ENCODE results near the gene EFHC1.

The EFHC1 gene

DNA sequence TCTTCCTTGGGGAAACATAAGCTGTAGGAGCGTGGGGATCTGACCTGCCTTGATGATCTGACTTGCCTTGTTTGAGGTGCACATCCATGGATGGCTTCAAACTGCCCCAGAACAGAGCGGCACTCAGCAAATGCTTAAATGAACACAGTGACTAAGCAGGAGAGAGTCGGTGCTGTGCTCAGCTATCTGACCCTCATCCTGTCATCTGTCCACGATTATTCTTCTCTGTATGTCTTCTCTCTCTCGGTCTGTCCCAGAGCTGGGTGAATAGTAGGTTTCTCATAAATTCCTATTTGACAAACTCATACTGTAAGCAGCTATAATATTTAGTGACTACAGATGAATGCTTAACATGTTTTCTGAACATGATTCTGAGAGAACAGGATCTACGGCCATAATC, 119.5 kb downstream of the EFHC1 start:
- DNase-seq (ENCODE audit: low read depth), result no peak

DNA sequence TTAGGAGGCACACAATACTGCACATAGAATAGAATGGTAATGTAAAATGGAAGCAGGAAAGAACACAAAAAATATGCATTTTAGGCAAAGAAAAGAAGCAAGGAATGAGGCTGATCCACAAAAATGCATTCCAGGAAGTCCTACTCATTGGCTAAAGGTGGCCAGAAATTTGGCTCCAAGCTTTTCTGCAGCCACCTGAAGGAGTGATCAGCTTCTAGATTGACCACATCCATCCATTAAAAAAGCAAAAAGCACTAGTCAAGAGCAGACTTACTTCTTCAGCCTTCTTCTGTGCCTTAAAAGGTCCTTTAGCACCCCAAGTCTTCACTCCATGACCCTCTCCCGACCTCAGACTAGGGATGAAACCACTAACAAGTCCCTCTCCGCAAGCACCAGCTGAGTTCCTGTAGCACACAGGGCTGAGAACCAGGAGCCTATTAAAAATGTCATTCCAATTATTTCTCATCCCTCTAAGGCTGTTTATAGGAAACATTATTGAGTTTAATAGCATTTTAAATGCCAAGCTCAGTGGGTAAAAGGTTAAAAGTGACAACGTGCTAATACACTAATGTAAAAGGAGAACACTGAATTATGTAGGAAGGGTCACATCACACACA, 120.3 kb downstream of the EFHC1 start:
- no peak for DNase-seq (ENCODE audit: low read depth)

DNA sequence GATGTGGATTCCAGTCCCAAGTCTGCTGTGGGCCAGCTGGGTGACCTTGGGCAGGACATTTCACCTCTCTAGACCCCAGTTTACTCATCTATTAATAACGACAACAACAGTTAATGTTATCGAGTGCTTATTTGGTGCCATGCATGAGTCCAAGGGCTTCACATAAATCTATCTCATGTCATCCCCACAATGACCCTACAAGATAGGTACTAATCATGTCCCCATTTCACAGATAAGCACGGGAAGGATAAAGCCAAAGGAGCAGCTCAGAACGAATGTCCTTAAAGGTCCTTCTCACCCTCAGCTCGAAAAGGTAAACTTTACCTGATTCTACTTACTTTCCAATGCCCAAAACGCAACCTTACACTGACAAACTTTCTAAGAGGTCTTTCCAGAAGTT, 121.0 kb downstream of the EFHC1 start:
- DNase-seq (ENCODE audit: low read depth), result no peak

DNA sequence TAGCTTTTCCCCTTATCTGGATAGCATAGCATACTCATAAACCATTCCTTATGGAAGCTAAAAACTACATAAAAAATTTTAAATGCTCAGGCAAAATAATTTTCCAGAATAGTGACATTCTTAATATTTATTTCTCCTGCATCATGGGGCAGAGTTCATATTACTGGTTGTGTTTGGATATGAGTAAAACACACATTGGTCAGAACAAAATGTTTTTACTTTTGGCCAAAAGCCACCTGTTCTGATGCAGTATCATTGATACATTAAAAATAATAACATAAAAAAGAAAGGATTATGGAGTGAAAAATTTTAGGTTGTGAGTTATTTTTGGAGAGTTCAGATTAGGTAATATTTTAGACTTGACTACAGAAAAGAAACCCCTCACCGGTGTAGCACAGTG, 123.1 kb downstream of the EFHC1 start:
- DNase-seq (ENCODE audit: low read depth), result no peak

DNA sequence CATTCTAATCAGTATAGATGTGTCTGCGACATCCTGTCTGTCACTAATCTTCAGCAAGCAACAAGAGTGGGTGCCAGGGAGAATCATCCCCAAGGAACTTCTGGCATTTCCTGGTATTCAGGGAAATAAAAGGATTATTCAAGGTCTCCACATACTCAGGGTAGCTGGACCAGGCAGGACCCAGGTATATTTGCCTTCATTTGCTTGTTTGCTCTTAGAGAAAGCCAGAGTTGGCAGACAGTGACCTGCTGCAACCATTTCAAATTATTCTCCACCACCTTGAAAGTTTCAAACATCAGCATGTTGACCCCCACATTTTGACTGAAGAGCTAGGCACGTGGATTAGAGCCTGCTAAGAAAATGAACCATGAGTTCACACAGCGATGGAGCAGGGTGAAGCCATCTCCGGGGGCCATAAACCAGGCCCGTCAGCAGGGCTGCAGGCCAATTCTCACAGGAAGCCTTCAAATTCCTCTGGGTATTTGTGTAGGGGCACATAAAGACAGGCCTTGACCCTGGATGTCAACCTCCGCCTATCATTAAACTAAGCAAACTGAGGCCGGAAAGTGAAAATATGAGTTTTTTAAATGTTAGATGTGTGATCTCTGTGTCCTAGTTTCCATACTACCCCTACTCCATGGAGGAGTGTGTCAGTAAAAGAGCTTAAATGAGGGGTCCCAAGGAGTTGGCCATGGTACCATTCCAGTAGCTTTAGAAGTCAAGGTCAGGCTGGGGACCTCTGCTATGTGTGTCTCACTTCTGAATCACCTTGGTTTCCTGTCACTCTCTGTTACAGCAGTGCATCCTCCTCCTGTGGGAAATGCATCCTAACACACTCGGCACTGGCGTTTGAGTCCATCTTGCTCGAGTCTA, 123.8 kb downstream of the EFHC1 start:
- DNase-seq (ENCODE audit: low read depth), result no peak

DNA sequence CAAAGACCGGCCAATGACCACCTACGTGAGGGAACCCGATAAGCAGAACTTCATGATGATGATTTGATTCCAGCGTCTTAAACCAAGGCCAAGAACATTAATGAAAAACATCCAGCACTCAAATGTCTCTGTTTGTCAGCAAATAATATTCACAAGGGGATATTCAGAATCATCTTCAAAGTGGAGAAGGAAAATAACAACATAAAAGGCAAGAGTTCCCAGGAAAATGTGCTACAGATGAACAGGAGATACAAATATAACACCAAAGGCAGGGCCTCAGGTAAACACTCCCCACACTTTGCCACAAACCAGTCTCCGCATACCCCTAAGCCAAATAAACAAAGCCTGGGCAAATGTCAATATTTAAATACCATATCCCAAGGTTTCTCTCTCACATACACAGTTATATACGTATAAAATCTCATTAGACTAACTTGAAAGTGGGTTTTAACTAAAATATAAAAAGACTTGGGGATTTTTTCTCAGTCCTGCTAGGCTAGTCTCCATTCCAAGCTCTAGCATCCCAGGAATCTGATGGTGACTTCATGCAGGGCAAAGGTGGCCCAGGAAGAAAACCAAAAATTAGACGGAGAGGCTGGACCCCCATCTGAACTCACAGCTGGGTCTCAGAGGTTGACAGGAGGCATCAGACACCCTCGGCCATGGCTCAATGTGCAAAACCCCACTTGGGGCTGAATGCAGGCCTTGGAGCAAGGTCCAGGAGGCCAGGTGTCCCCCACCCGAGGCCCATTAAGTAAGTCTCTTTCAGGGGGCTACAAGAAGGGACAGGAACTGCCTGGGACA, 124.7 kb downstream of the EFHC1 start:
- DNase-seq (ENCODE audit: low read depth), result no peak

DNA sequence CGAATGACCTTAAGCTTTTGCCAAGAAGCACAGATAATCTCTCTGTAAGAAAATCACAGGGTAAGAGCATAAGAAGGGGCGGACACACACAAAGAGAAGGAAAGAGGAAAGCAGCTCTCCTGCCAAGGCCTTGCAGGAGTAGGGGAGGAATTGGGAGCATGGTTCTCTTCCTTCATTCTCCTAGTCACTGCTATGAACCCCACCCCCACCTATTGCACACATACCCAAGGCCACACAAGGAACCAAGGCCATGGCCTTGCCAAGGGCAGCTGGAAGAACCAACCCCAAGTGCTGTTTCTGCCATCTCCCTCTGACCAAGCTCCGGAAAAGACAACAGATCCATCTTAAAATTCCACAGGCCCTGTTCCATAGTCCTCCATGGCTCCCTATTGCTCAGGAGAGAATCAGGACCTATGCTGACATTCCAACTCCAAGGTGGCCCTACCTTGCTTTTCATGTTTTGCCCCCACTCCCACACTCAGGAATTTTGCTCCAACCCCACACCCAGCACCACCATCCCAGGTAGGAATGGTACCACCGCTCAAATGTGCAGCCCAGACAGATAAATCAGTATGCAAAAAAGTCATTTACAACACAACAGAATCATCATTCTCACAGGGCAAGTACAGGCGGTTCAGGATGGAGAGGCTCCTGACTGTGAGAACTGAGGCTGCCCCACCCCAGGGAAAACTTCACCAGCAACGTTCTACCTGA, 125.4 kb downstream of the EFHC1 start:
- no peak for DNase-seq (ENCODE audit: low read depth)

DNA sequence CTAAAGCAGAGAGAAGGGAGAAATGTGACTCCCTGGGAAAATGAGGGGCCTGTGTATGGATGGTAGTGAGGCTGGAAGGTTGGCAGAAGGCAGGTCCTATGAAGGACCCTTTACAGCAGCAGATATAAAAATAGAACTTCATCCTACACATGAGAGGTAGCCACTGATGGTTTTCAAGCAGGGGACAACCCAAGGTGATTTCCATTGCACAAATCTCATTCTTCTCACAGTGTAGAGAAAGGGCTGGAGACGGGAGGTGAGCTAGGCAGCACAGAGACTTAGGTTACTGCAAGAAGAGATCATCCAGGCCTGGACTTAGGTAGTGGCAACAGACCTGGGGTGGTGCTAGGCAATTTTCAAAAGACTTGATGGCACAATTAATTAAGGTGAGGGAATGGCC, 126.0 kb downstream of the EFHC1 start:
- DNase-seq (ENCODE audit: low read depth), result no peak

DNA sequence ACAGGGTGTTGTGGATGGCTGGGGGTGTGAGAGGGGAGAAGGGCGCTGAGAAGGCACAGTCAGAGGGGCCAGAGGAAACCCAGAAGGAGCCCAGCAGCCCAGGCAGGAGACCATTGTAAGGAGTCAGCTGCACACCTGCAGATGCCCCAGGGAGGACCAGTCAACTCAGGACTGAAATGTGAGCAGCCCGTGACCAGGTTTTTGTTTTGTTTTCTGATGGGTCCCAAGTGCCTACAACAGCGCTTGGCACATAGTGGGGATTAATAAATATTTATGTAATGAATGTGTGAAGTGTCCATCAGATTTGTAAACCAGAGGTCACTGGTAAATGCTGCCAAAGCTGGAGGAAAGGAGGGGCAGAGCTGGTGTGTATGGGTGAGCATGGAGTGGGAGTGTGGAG, 126.5 kb downstream of the EFHC1 start:
- no peak for DNase-seq (ENCODE audit: low read depth)

DNA sequence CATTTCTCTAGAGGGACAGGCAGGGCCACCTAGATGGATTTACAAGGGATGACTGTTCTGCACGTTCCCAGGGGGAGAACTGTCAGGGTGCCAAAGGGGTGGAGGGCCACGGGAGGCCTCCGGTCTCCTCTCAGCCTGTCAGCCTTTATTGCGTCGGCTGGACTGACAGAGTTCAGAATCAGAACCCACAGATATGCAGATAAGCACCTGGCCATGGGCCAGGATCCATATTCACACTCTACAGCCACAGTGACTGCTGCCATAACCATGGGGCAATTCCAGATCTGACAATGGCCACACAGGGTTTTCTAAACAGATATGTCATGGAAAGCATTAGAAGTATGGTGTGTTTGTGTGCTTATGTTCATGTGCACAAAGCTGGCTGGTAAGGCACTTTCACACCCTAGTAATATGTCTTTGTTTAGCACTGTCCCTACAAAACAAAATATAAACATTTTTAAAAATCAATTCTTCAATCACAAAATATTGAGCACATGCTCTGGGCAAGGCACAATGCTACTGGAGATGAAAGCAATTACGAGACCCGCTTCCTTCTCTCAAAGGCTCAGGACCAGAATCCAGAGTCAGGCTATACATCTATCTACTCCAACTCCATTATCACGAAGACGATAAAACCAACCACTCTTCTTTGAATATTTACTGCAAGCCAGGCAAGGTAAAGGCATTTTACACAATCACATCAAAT, 127.7 kb downstream of the EFHC1 start:
- DNase-seq (ENCODE audit: low read depth), result no peak

DNA sequence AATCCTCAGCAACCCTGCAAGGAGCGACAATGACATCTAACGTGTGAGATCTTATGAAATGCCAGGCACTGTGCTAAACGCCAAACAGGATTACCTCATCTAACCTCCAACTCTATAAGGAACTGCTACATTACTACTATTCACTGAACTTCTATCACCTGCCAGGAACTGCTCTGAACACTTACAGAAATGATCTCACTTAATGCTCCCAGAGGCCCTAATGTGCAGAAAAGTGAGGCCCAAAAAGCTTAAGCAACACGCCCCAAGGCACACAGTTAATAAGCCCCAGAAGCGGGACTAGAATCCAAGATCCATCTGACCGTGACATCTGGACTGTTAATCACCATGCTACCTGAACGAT, 128.2 kb downstream of the EFHC1 start:
- DNase-seq (ENCODE audit: low read depth), result no peak

DNA sequence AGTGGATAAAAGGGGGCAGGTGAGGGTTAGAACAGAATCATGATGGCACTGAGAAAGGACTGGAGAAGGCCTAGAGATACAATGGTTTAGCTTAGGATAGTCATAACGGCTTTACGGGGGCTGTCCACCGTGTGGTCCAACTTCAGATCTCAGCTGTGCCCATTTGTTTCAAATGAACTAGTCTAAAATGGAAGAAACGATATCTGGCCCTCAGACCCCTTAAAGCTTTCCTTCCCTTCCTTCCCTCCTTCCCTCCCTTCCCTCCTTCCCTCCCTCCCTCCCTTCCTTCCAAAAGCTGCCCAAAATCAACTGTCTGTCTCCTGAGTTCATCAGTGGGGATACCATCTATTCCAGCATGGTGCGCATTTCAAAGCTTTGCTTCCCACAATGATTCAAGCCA, 128.9 kb downstream of the EFHC1 start:
- no peak for DNase-seq (ENCODE audit: low read depth)

DNA sequence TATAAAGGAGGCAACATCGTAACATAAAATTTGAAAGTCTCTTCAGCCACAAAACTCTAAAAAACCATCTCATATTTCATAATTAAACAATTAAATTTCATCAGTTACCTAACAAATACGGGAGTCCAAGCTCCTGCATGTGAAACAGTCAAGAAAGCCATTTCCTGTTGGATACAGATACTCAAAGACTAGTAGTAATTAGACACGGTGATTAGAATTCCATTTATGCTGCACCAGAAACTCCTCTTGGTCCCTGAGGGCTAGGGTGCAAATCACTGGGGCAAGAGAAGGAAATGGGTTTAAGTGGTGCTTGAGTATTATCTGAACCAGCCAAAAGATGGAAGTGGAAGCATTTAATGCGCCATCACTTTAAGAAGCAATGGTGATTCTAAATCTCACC, 129.3 kb downstream of the EFHC1 start:
- DNase-seq (ENCODE audit: low read depth), result no peak

DNA sequence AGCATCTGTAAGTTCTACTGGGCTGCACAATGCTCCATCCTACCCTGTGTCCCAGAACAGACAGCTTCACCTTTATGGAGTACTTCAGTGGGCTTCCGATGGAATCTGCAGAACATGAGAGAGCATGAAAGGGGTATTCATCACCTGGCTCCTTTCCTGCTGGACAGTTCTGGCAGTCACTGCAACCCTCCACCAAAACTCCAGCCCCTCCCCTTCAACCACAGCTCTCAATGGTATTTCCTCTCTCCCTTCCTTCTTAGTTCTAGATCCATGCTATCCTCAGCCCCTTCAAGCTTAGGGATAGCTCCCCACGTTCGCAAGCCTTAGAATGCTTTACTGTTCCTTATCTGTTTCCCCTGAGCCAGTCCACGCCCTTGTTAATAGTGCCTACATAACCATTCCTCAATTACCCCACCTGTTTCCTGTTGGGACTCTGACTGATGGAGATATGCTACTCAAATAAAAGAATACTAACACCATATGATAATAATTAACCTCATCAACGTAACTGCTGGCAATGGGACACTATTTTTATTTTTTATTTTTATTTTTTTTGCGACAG, 130.0 kb downstream of the EFHC1 start:
- no peak for DNase-seq (ENCODE audit: low read depth)

DNA sequence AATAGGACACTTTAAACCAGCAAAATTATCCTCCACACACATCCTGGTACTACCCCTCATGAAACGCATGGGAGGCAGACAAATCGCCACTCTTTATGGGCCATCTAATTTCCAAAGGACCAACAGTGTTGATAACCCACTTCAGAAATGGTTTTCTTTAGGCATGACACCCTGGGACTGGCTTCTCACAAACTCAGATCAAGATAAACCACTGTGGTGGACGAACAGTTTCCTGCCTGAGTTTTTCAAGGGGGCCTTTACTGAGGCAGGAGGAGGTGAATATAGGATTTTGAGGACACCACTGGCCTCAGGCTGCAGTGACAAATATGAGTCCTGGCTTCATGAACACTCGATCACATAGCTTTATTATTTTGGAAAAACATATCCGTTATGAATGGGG, 130.7 kb downstream of the EFHC1 start:
- no peak for DNase-seq (ENCODE audit: low read depth)

DNA sequence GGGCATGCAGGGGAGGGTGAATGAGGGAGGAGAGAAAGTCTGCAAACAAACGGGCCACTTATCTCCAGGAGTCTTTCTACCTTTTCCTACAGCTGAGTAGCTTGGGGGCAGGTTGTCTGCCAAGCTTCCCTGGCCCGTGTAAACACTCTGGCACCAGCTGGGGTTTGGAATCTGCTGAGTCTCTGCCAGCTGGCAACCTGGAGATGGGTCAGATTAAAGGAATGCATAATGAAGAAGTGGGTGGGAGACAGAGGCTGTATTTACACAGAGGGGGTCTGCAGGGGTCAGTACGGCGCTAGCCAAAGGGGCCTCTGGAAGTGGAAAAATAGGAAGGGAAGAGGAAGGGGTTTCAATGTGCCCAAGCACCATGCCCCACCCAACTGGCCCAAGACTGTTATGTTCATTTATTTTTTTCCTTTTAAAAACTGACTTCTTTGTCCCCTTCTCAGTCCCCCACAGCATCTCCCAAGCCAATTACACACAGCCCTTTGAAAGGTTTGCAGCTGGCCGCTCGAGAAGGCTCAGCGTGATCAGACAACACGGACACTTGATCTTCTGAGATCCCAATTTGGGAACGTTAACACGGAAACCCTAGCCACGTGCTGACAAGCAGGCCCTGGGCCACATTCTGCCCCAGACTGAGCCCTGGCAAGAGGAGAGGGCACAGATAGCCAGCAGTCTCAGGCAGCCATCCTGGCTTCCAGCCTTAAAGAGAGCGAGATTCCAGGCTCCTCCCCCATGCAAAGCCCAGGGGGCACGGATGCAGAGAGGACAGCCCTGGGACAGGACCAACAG, 131.5 kb downstream of the EFHC1 start:
- DNase-seq (ENCODE audit: low read depth), result no peak

DNA sequence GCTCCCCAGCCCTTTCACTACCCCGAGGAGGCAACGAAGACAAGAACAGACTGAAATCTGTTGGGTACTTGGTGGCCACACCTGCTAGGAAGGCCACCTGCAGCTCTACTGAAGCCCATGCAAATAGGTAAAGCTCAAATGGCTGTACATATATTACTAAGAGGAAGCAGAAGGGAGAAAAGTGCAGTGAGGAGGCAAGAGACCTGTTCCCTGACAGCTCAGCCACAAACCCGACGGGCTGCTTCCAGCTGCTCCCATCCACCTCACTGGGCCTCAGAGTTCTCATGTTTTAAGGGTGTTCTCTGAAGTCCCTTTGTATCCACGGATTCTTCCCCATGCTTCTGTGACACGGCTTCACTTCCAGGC, 132.1 kb downstream of the EFHC1 start:
- DNase-seq (ENCODE audit: low read depth), result no peak

DNA sequence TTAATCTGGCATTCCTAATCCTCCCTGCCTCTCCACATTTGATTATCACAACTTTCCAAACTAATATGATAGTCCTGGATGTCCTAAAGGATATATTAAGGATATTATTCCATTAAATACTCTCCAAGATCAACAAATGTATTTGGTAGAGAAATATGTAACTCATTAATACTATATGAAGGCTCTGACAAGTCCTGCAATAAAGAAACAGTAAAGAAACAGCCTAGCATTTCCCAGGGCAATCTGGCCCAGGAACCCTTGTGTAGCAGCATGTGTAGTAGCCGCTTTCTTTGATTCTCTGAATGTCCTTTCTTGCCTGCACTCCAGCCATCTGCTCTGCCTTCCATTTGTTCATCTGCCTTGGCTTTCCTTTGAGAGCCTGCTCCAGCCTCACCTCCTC, 133.0 kb downstream of the EFHC1 start:
- DNase-seq (ENCODE audit: low read depth), result no peak

DNA sequence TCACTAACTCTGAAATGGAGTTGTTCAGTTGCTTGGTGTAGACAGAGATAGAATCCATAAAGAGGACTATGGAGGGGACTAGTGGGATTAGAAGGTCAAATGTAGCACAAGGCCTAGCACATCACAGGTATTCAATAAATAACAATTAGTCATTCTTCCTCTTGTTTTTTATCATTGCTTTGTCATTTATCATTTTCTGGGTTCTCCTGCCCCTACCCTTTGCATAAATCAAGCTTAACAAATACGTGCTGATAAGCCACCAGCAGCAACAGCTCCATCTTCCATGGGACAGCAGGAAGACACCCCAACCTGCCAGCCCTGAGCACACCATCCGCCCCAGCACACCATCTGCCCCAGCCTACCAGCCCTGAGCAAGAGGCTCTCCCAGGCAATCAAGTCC, 133.6 kb downstream of the EFHC1 start:
- no peak for DNase-seq (ENCODE audit: low read depth)

DNA sequence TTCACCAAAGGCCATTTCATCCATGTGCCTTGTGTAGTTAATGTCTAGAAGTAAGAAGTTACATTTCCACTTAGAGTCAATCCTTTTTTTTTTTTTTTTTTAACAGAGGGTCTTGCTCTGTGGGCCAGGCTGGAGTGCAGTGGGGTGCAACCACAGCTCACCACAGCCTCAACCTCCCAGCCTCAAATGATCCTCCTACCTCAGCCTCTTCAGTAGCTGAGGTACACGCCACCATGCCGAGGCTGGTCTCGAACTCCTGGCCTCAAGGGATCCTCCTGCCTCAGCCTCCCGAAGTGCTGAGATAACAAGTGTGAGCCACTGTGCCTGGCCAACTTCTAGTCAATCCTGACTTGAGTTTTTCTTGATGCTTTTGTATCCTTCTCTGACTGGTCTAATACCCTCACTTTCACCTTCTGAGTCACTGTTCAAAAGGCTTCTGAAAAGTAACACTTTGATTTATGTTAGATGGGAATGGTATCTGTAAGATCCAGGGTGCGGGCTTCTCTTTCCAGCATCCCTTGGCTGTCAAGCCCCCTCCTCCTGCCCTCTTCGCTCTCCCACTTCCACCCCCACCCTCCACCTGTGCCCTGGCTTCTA, 134.6 kb downstream of the EFHC1 start:
- DNase-seq (ENCODE audit: low read depth), result no peak
